NB4 (cell line): ENCODE data around the gene NYAP1.

ENCODE experiments used
- POLR2A ChIP-seq: IDR thresholded peaks from 2 replicates; pipeline ENCODE4 v1.6.1; 2011; ENCODE audit warnings: mild to moderate bottlenecking; ENCODE audit not compliant: insufficient read length; ENCODE audit errors: extremely low read depth
- TF ChIP-seq, protein P1 (sequence below): IDR thresholded peaks from one replicate; pipeline ENCODE4 v1.5.1; 2012; ENCODE audit warnings: low read depth, low read length

DNA sequence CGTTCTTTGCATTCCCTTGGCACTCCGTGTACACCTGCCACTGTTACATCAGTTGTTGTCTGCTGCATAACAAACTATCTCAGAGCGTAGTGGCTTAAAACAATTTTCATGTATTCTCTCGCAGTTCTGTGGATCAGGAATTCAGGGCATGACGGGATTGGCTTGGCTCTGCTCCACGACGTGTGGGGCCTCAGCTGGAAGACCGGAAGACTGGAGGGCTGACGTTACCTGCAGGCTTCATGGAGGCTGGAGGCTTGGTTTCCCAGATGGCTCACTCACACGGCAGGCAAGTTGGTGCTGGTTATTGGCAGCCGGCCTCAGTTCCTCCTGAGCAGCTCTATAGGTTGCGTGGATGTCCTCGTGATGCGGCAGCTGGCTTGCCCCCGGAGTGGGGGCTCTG lies 25.5 kb downstream of the NYAP1 start:
- no peak for TF ChIP-seq POLR2A
- TF ChIP-seq, protein P1, sequence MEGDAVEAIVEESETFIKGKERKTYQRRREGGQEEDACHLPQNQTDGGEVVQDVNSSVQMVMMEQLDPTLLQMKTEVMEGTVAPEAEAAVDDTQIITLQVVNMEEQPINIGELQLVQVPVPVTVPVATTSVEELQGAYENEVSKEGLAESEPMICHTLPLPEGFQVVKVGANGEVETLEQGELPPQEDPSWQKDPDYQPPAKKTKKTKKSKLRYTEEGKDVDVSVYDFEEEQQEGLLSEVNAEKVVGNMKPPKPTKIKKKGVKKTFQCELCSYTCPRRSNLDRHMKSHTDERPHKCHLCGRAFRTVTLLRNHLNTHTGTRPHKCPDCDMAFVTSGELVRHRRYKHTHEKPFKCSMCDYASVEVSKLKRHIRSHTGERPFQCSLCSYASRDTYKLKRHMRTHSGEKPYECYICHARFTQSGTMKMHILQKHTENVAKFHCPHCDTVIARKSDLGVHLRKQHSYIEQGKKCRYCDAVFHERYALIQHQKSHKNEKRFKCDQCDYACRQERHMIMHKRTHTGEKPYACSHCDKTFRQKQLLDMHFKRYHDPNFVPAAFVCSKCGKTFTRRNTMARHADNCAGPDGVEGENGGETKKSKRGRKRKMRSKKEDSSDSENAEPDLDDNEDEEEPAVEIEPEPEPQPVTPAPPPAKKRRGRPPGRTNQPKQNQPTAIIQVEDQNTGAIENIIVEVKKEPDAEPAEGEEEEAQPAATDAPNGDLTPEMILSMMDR: no peak
